Activated naive CD4-positive, alpha-beta T cell treated with anti-CD3 and anti-CD28 coated beads for 36 hours (primary cell): ENCODE data around the gene HTRA3. TPM values are rescaled to one million over a fixed set of nuclear protein-coding genes. Genes with fewer than 3 reads are reported as not detected.

Source experiments
- CTCF ChIA-PET: fragments of 350-600 bp; sonication (Branson Sonifier 250); formaldehyde crosslinking; loops from one replicate; lab custom pipeline; 2021; ENCODE audit warnings: antibody characterized with exemption; lab: Charles Lee
- DNase-seq: peaks from one replicate; pipeline ENCODE4 v3.0.0-alpha.2; 2020
- H3K27ac Mint-ChIP-seq: one replicate; pipeline ENCODE4 v1.8.0; 2021; ENCODE audit warnings: mild to moderate bottlenecking, mixed read lengths
- H3K27me3 Mint-ChIP-seq: one replicate; pipeline ENCODE4 v1.8.0; 2021; ENCODE audit warnings: low read depth, mixed read lengths
- H3K36me3 Mint-ChIP-seq: one replicate; pipeline ENCODE4 v1.8.0; 2021; ENCODE audit warnings: low read depth, mixed read lengths
- H3K4me1 Mint-ChIP-seq: one replicate; pipeline ENCODE4 v1.8.0; 2021; ENCODE audit warnings: low read depth, mixed read lengths
- H3K4me3 Mint-ChIP-seq: one replicate; pipeline ENCODE4 v1.8.0; 2021; ENCODE audit warnings: mild to moderate bottlenecking, moderate library complexity, mixed read lengths
- H3K9me3 Mint-ChIP-seq: one replicate; pipeline ENCODE4 v1.8.0; 2021; ENCODE audit warnings: mixed read lengths
- intact Hi-C: fragments of 100-400 bp; cut with micrococcal nuclease; formaldehyde crosslinking; loops from one replicate; pipeline ENCODE4 v1.15.1; 2023
- total RNA-seq, 2 experiments: library from RNA; stranded (reverse); gene quantifications; one replicate each; pipeline ENCODE4 v1.2.3, GENCODE V29; 2021

The HTRA3 gene
- total RNA-seq, 2 experiments from 2014 or later = not detected

DNA sequence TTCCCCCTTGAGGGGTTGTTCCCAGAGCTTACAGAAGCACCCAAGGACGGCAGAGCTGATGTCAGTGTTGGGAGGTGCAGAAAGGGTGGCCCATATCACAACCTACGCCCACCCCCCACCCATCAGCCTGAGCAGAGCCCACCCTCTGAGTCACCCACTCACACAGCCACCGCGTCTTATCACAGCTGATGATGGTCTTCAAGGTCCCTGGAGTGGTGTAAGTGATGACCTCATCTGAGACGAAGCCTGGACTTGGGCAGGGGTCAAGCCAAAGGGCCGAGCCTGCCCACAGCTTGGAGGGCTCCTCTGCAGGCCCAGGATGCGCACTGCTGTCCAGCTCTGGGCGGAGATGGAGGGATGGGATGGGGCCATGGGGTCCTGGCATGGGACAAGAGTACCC, 3.0 kb upstream of the HTRA3 start:
- Mint-ChIP-seq H3K27me3 (peaks cover 19% of the 10 kb centered on the region), H3K4me3 (no peak overlapping the region), H3K9me3 (no peaks in the 10 kb centered on the region), H3K4me1 (no peaks in the 10 kb centered on the region), H3K27ac (no peak overlapping the region), H3K36me3 (no peaks in the 10 kb centered on the region)
- no peak for DNase-seq
- CTCF ChIA-PET = interaction anchor here (0.6 to 1.9 kb wide), 8 partner anchors 9 to 272 kb away, joined by 3 to 11 read pairs (median 6); no protein-coding TSS in a partner anchor
- intact Hi-C loops = no loop called here

DNA sequence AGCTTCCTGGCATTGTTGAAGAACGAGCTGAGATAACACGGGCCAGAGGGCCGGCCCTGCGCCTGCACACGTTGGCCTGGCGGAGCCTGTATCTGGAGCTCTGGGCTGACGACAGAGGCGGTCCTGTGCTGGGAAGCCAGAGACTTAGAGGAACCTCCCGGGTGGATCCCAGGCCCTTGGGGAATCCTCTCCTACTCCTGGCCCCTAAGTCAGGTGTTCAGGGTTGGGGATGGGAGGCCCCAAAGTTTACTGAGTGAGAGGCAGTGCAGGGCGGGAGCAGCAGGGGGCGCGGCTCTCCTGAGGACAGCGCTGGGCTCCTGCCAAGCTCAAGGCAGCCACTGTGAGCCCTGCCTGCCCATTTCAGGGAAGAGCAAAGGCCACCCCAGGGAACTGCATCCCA, 2.5 kb upstream of the HTRA3 start:
- intact Hi-C loops = loop anchor here (1.0 kb wide), 1 partner anchor 136 kb away; no protein-coding TSS in a partner anchor
- H3K27me3 Mint-ChIP-seq = peaks cover 23% of the 10 kb centered on the region
- H3K4me3 Mint-ChIP-seq = no peak overlapping the region
- no peaks in the 10 kb centered on the region for H3K4me1 Mint-ChIP-seq
- DNase-seq = peak; percentile 58
- CTCF ChIA-PET = interaction anchor here (0.9 to 1.9 kb wide), 7 partner anchors 8 to 173 kb away, joined by 3 to 11 read pairs (median 4); no protein-coding TSS in a partner anchor
- H3K27ac Mint-ChIP-seq = no peak overlapping the region
- H3K9me3 Mint-ChIP-seq = no peaks in the 10 kb centered on the region
- no peaks in the 10 kb centered on the region for H3K36me3 Mint-ChIP-seq

DNA sequence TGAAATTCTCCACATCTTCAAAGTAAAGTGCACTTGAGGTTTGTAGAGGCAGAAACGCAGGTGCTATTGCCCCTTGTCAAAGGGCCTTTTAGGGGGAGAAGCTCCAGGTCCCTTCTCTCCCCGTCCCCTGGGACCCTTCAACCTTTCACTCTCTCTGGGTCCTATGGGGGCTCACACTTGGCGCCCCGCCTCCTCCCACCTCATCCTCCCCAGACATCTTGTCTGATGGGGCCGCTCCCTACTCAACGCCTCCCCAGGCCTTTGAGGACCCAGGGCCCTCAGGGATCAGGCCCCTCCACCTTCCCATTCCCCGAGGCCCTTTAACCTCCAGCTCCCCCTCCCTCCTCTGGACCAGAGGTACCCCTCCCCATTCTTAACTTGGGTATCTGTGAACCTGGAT, 1.3 kb upstream of the HTRA3 start:
- Mint-ChIP-seq H3K4me1 (no peaks in the 10 kb centered on the region), H3K27me3 (peaks cover 26% of the 10 kb centered on the region), H3K27ac (no peak overlapping the region), H3K36me3 (no peaks in the 10 kb centered on the region), H3K9me3 (no peaks in the 10 kb centered on the region), H3K4me3 (no peak overlapping the region)
- DNase-seq = no peak
- CTCF ChIA-PET = interaction anchor here (0.7 to 1.9 kb wide), 2 partner anchors 46 to 140 kb away, joined by 3 to 11 read pairs; no protein-coding TSS in a partner anchor
- intact Hi-C loops = no loop called here

DNA sequence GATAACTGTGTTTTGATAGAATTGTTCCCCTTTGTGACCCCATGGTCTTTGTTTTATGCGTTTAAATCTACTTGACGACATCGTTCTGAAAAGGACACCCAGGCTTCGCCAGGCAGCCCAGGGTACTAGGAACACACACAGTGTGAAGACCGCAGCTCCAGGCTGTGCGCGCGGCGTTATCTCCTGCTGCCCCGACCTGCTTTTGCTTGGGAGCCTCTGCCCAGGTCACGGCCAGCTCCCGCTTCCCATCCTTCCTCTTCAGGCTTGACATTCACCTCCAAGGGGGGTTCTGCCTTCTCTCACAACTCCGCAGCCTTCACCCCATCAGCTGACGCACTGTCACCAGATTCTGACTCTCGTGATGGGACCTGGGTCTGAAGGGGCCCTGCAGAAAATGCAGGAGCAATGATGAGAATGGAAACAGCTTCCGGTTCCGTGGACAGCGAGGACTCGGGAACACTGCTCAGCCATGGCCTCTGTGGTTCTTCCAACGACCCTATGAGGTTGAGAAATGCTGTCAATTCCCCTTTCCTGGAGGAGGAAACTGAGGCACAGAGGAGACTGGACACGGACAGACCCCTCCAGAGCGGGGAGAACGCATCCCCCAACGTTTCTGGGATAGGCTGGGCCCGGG, 536 bp upstream of the HTRA3 start:
- no peaks in the 10 kb centered on the region for H3K36me3 Mint-ChIP-seq
- DNase-seq = no peak
- H3K27me3 Mint-ChIP-seq = peaks cover 24% of the 10 kb centered on the region
- H3K27ac Mint-ChIP-seq = no peak overlapping the region
- no peak overlapping the region for H3K4me3 Mint-ChIP-seq
- no peaks in the 10 kb centered on the region for H3K4me1 Mint-ChIP-seq
- no peaks in the 10 kb centered on the region for H3K9me3 Mint-ChIP-seq
- CTCF ChIA-PET = no interaction called here
- intact Hi-C loops = no loop called here

DNA sequence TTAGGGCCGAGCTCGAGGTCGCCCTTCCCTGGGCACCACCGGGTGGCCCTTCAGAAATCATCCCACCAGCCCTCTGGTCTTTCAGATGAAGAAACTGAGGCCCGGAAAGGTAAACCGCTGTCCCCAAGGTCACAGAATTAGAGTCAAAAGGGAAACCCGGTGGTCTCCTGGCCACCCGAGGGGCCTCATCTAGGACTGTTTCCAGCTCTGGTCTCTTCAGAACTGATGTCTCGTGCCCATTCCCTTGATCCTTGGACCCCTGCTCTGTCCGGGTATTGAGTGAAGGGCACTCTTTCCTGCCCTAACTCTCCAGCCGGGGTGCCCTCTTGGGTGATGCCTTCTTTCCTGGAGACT, 841 bp downstream of the HTRA3 start:
- peaks cover 24% of the 10 kb centered on the region for H3K27me3 Mint-ChIP-seq
- H3K27ac Mint-ChIP-seq = no peak overlapping the region
- no peaks in the 10 kb centered on the region for H3K36me3 Mint-ChIP-seq
- DNase-seq = no peak
- CTCF ChIA-PET = no interaction called here
- intact Hi-C loops = no loop called here
- H3K4me1 Mint-ChIP-seq = no peaks in the 10 kb centered on the region
- H3K9me3 Mint-ChIP-seq = no peaks in the 10 kb centered on the region
- no peak overlapping the region for H3K4me3 Mint-ChIP-seq

DNA sequence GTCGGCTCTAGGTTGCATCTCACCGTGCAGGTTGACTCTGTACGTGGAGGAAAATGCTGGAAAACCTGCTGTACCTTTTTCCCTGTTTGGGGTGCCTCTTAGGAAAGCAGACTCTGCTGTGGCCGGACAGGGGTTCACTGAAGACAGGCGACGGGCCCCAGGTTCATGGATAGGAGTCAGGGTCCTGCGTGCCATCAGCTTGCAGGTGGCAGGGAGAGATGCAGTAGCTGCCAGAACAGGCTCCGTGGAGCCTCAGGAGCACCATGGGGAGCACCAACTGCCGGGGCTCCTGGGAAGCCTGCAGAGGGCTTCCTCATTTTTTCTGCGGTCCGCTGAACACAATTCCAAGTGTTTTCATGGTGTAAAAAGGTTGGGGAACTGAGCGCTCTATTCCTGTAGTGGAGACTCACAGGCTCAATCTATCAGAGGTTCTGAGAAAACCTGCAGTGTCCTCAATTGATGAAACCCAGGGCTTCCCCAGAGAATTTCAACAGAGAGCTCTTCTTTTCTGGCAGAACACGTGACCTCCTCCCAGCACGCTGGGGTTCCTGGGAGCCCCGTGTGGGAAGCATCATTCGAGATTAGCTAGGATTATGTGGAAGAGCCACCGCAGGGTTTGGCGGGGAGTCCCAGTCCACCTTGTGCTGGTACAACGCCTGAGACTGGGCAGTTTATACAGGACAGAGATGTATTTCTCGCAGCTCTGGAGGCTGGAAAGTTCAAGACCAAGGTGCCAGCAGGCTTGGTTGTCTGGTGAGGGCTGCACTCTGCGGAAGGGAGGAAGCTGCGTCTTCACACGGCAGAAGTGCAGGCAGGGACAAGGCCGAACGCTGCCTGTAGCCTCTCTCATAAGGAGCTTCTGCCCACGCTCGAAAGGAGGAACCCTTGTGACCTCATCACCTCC, 1.6 kb downstream of the HTRA3 start:
- no peaks in the 10 kb centered on the region for H3K36me3 Mint-ChIP-seq
- intact Hi-C loops = no loop called here
- CTCF ChIA-PET = no interaction called here

DNA sequence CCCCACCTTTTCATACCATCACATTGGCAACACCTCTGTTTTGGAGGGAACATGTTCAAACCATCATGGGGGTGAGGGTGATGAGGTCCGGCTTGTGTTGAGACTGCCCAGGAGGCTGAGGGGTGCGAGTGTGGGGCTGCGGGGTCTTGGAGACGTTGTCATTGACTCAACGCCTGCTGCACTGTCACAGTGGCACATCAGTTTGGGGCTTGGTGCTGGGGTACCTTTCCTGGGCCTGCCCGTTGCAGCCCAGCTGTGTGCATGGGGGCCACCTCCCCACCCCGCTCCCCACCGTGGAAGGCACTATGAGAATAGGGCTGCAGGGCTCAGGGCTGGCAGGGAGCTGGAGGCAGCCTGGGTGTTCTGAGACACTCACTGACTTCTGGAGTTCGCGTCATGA, 2.3 kb downstream of the HTRA3 start:
- no peak overlapping the region for H3K27ac Mint-ChIP-seq
- no peak overlapping the region for H3K4me3 Mint-ChIP-seq
- peaks cover 24% of the 10 kb centered on the region for H3K27me3 Mint-ChIP-seq
- intact Hi-C loops = no loop called here
- no peaks in the 10 kb centered on the region for H3K9me3 Mint-ChIP-seq
- no peaks in the 10 kb centered on the region for H3K36me3 Mint-ChIP-seq
- no peak for DNase-seq
- CTCF ChIA-PET = no interaction called here
- no peaks in the 10 kb centered on the region for H3K4me1 Mint-ChIP-seq

More for the DNA sequence above, 1.6 kb downstream of the HTRA3 start:
- Mint-ChIP-seq H3K4me1 (no peaks in the 10 kb centered on the region), H3K27me3 (peaks cover 24% of the 10 kb centered on the region), H3K9me3 (no peaks in the 10 kb centered on the region), H3K4me3 (no peak overlapping the region), H3K27ac (no peak overlapping the region)
- DNase-seq = no peak

DNA sequence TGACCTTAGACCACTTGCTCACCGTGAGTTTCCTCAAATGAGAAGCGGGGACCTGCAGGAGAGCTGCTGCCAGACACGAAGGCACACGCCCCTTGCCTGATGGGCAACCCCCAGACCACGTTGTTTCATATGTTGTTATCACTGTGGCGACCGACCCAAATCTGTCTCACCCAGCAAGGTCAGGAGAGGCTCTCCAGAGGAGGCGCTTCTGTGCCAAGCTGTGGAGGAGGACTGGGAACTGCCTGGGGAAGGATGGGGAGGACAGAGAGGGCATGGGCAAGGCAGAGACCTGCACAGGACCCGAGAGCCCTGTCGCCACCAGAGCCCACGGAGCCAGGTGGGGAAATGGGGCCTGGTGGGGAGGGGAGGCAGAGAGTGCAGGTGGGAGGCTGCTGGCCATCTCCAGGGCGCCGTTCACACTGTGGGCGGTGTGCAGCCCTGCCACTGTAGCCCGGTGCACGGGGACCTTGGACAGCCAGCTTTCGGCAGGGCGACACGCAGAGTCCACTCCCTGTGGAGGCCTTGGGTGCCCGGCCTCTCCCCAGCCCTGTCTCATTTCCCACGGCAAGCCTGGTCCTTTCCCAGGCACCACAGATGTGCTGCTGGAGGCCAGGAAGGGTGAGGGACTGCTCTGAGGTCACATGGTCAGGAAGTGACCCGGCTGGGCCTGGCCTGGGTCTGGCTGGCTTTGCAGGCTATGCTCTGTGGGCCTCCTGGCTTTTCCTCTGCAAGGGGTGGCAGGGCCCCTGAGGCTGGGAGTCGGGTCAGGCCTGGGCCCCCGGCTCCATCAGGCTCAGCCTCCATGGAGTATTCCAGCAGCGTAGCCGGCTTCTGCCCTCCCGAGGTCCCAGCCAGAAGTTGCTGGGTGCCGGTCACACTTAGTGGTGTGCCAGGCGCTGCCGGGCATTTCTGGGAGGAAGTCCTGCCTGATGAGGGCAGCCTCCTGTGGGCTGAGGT, 3.2 kb downstream of the HTRA3 start:
- intact Hi-C loops = no loop called here
- no peak for DNase-seq
- no peak overlapping the region for H3K27ac Mint-ChIP-seq
- H3K36me3 Mint-ChIP-seq = no peaks in the 10 kb centered on the region
- no peak overlapping the region for H3K4me3 Mint-ChIP-seq
- peaks cover 24% of the 10 kb centered on the region for H3K27me3 Mint-ChIP-seq
- CTCF ChIA-PET = no interaction called here
- H3K9me3 Mint-ChIP-seq = no peaks in the 10 kb centered on the region
- no peaks in the 10 kb centered on the region for H3K4me1 Mint-ChIP-seq

DNA sequence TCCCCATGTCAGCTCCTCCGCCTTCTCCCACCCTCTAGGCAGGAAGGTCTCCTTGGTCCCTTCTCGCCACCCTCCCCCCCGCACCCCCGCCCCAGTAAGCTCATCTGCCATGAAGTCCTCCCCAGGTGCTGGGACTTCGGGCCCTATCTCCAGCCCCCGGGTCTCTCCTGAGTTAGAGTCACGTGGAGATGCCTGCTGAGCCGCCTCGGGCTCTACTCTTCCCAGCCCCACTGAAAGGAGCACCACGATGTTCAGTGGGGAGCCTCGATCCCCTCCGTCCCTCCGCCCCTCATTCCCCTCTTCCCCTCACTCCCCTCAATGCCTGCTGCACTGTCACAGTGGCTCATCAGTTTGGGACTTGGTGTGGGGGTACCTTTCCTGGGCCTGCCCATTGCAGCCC, 3.9 kb downstream of the HTRA3 start:
- Mint-ChIP-seq H3K27ac (no peak overlapping the region), H3K9me3 (no peaks in the 10 kb centered on the region), H3K36me3 (no peaks in the 10 kb centered on the region), H3K4me1 (no peaks in the 10 kb centered on the region), H3K4me3 (no peak overlapping the region), H3K27me3 (peaks cover 22% of the 10 kb centered on the region)
- DNase-seq = no peak
- intact Hi-C loops = no loop called here
- CTCF ChIA-PET = no interaction called here

DNA sequence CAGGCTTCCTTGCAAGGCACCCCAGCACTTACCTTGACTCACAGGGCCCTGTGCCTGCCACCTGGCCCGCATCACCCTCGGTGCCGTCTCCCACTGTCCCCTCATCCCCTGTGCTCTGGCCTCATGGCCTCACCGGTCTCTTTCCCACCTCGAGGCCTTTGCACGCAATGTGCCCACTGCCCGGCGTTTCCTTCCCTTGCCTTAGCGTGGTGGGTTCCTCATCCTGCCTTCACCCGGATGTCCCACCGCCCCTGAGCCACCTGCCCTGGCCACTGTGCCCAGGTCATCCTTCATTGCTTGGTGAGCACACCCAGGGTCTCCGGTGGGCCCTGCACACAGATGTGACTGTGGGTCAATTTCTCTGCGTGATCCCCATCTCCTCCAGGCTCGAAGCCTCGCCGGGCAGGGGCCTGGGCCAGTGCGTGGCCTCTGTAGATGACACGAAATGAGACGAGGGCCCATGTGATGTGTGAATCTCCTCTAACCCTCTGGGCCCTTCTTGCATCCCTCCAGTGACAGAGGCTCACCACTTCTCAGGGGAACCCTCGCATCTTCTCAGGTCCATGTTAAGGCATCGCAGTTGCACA, 4.6 kb downstream of the HTRA3 start:
- intact Hi-C loops = no loop called here
- H3K4me1 Mint-ChIP-seq = no peaks in the 10 kb centered on the region
- DNase-seq = no peak
- CTCF ChIA-PET = interaction anchor here (1.7 kb wide), 1 partner anchor 7 kb away, joined by 7 read pairs; no protein-coding TSS in a partner anchor
- H3K27me3 Mint-ChIP-seq = peaks cover 16% of the 10 kb centered on the region
- H3K27ac Mint-ChIP-seq = no peak overlapping the region
- H3K36me3 Mint-ChIP-seq = no peaks in the 10 kb centered on the region
- no peak overlapping the region for H3K4me3 Mint-ChIP-seq
- H3K9me3 Mint-ChIP-seq = no peaks in the 10 kb centered on the region

DNA sequence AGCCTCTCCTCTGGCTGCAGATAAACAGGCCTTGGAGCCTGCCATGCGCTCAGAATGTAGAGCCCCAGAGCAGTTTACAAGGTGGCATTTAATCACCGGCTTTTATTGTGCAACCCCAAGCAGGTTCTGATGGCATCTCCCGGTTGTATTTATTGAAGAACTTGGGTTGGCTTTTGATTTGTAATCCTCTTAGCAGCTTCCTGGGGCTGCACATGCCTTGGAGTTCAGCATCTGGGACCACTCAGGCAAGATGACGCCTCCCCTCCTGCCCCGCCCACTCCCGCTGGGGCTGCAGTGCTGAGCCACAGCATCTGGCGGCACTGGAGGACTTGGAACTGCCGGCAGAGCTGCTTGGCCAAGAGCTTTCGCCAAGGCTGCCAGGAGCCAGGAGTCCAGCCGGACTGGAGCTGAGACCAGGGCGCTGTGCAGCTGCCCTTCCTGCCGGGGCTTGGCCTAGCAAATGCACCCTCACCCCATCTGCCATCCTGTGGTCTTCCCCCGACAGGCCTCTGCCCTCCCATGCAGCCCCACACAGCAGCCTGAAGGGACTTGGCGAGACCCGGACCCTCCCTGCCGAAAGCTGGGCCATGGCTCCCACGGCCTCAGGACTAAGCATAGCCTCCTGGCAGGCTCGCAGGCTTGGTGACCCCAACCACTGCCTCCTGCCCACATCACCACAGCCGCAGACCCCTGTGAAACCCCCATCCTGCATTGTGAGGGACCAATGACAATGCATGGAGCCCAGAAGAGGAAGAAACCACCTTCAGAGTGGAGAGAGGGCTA, 5.4 kb downstream of the HTRA3 start:
- intact Hi-C loops = no loop called here
- no peaks in the 10 kb centered on the region for H3K4me1 Mint-ChIP-seq
- CTCF ChIA-PET = interaction anchor here (1.7 kb wide), 1 partner anchor 8 kb away, joined by 7 read pairs; no protein-coding TSS in a partner anchor
- DNase-seq = no peak
- H3K27ac Mint-ChIP-seq = no peak overlapping the region
- H3K9me3 Mint-ChIP-seq = no peaks in the 10 kb centered on the region
- peaks cover 15% of the 10 kb centered on the region for H3K27me3 Mint-ChIP-seq
- H3K4me3 Mint-ChIP-seq = no peak overlapping the region
- H3K36me3 Mint-ChIP-seq = no peaks in the 10 kb centered on the region
